Activated T-cell treated with anti-CD3 and anti-CD28 coated beads for 48 hours (primary cell): ENCODE data around the gene PAX5.

Experiments used
- DNase-seq: peaks from one replicate; pipeline ENCODE4 v3.0.0-alpha.2; 2020; ENCODE audit warnings: low read depth

PAX5 gene

DNA sequence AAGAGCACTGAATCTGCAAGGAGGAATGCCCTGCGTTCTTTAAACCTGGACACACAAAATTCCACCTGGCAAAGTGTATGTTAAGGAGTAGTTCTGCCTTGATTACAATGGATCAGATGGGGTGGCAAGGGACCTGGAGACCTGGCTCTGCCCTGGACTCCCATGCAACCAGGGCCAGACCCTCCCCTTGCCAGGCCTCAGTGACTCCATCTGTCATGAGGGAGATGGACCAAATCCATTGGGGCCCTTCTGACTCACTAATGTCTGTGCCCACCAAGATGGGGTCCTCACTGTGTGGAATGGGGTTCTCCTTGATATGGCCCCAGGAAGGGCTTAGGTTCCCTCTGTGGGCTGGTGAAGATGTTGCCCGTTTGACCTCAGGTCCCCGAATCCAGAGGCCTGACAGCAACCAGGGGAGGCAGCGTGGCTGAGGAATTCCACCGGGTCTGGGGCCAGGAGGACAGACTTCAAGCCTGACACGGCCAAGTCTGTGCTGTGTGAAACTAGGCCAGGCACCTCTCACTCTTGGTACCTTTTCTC is 100.3 kb downstream of the PAX5 start:
- DNase-seq = no peak

DNA sequence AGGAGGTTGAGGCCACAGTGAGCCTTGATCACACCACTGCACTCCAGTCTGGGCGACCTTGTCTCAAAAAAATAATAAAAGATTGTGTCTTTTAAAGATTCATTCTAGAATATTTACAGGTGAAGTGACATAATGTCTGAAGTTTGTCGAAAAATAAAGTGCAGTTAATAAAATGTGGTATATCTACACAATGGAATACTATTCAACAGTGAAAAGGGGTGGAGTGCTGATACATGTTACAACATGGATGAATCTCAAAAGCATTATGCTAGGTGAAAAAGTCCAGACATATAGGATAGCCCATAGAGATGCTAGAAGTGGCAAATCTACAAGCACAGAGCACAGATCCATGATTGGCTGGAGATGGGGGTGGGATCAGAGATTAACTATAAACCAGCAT is 101.9 kb downstream of the PAX5 start:
- DNase-seq = no peak

DNA sequence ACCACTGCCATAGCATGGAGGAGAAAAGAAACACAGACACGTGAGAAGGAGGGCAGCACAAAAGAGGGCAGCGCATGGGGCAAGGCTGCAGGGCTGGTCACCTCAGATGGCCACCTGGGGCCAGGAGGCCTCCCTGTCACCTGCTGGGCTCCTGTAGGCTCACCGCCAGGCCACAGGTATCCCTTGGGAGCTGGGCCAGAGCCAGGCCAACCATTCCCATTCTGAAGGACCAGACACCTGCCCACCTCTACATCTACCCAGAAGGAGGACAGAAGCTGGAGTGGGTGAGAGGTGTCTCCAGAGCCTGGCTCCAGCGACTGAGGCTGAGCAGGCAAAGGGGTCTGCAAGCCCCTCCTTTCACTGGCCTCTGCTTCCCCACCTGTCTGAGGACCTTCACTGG is 103.1 kb downstream of the PAX5 start:
- DNase-seq = no peak

DNA sequence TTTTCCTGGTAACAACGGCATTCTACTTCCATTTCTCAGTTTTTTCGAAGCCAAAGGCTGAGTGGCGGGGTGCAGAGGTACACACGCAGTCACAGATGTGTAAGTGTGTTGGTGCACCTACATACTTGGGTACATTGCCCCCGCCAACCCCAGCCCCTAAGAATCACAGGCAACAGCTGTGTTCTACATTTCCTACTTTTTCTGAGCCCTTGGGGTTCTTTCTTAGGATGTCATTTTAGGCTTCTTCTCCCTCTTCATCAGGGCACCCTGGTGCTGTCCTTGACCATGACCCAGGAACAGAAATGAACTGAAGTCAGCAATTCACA is 104.8 kb downstream of the PAX5 start:
- no peak for DNase-seq

DNA sequence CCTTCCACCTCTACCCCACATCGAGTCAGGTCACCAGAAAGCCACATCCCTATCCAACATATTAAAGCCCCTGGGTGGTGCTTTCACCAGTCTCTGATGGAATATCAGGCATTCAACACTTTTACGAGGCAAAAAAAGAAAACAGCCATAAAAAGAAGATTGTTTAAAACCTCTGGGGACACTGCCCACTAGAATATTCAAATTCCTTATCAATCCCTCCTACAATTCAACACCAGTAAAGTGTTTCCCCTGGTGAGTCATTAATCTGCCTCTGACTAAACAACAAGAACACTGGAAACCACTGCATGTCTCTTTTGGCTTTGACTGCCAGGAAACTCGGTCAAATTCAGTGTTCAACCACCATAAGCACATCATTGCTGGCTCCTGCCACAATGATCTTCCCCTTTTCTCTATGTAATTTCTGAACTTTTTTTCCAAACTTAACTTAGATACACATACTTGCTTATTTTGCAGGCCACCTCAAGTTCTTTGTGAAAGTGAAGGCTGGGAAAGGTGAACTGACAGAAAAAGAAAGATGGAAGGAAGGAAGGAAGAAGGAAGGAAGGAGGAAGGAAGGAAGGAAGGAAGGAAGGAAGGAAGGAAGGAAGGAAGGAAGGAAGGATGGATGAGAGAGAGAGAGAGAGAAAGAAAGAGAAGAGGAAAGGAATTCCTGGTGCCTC is 105.3 kb downstream of the PAX5 start:
- DNase-seq = no peak

DNA sequence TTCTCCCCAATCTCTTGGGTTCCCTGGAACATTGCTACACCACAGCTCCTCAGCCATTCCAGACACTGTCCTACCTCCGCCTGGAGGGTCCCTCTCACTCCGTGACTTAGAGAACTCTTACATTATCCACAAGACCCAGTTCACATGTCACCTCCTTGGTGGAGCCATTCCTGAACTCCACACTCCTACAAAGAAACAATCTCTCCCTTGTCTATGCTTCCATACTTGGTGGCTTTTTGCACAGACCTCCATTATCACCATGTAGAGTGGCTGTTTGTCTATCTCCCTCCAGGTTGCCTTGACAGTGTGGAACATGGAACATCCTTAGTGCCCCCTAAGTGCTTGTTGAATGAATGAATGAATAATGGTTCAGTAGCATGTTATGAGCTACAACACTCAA is 105.9 kb downstream of the PAX5 start:
- DNase-seq = no peak

DNA sequence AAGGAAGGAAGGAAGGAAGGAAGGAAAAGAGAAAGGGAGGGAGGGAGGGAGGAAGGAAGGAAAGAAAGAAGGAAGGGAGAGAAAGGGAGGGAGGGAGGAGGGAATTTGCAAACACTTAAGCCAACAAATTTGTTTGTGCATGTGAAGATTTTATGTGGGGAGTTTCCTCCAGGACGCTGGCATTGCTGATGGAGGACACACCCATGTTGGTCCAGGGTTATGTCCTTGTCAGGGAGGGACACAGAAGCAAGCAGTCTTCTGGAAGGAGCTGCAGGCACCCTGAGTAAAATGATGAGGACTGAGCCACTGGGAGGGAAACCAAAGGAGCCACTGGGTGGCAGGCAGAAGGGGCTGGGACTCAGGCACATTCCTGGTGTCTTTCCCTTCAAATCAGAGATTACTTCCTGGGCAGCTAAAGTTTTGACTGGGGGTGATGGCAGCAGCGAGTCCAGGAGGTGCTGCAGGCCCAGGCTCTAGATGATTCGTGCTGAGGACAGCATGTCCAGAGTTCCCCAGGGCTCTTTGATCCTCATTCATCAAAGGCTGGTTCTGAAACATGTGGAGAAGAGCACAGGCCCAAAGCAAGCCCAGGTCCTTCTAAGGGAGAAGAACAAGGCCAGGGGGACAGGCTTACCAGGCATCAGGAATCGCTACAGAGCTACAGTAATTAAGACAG is 109.2 kb downstream of the PAX5 start:
- DNase-seq = no peak

DNA sequence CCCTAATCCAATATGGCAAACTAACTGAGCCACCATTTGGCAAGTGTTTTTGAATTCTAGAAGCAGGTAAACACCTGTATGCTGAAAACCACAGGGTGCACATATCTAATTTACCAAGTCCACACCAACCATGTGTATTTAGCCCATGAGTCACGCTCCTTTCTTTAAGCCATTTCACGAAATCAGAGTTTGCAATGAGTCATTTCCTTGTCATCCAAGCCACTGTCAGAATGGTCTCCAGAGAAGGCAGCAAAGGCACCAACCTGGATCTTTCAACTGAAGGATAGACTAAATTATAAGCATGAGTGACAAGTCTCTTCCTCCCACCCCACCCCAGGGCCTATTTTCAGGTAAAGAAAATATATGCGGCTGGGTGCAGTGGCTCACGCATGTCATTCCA is 110.0 kb downstream of the PAX5 start:
- no peak for DNase-seq

DNA sequence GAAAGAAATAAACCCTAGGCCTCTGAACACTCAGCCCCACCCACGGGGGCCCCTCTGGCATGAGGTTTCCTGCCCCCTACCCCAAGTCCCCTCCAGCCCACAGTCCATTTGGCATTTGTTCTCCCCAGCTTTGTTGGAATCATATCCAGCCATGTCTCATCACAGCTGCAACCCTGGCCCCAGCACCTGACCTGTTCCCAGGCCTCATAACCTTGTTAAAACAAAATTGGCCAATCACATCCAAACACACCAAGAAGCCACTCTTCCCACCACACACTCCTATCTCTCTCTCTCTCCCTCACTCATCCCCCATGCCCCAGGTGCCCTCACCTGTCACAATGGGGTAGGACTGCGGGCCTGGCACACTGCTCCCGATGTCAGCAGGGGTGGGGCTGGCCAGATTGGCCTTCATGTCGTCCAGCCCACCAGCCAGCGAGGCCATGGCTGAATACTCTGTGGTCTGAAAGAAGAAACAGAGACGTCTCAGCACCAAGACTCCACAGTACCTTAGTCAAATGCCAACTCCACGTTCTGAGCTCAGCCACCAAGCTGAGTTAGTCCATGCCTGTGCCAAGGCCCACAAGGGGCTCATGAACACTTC is 110.9 kb downstream of the PAX5 start:
- no peak for DNase-seq

DNA sequence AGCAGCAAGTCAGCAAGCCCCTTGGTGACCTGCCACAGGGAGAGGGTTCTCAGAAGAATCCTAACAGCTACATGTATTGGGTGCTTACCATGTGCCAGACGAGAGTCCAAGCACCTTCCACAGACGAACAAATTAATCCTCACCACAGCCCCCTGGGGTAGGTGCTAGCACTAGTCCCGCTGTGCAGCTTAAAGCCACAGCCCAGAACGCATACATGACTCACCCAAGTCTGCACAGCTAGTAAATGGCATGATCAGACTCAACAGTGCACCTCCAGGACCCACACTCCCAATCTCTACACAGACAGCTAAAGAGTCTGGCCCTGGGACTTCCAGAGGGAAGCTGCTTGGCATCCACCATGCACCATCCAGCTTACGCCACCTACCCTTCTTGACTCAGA is 111.5 kb downstream of the PAX5 start:
- no peak for DNase-seq

DNA sequence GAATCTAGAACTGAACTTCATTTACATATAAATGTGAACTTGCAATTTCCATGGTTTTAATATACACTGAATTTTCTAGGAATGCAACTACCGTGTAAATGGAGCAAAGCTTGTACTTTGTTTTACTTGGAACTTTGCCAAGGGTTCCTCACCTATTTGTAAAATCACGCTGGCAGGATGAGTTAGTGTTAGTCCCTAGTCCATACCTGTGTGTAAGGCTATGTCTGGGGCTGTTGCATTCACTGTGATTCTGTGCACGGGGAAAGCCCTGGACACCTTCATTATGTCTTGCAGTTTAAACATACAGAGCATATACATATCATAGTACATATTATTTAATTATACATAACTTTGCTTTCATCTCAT is 119.9 kb downstream of the PAX5 start:
- DNase-seq = no peak

DNA sequence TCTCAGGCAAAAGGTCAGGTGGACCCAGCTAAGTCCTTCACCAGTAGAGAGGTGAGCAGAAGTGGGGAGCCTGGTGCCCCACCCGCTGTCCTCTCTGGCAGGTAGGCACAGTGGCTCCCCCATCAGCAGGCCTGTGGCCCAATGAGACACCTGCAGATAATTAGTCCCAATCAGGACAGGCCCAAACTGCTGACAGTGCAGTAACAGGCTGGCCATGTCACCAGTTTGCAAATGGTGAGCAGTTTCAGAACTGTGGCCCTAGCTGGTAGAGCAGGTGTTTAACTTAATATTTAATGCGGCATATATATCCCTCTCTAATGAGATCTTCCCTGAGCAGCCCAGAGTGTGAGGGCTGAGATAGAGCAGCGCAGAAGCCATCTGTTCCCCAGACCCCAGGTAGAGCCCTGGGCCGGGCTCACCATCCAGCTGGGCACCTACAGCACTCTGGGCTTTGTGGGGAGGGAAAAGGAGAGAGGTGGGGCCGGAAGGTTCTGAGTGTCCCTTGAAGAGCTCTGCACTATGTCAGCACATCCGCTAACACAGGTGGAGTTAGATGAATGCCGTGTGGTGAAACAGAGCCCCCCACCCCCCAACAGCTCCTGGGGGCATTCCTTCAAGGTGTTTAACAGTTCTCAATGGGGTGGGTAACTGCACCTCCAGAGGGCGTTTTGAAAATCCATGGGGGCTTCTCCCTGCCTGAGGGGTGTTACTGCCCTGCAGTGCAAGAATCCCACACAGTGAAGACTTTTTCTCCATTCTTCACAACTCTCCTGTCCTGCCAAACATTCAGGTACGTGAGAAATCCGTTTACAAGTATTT is 120.5 kb downstream of the PAX5 start:
- DNase-seq = no peak

DNA sequence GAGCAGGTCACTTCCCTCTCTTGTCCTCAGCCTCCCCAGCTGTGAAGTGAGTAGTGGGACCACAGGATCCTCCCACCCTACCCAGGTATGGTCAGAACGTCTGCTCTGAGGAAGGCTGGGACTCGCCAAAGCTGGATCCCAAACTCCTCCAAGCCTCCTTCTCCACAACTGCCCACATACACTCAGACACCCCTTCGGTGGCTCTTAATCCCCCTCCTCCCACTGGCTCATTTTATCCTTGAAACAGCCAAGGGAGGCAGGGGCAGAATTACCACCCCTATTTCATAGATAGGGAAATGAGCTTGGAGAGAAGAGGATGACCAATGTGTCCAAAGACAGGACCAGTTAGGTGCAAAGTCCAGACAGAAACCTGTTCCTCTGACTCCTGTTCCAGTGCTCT is 121.4 kb downstream of the PAX5 start:
- no peak for DNase-seq

DNA sequence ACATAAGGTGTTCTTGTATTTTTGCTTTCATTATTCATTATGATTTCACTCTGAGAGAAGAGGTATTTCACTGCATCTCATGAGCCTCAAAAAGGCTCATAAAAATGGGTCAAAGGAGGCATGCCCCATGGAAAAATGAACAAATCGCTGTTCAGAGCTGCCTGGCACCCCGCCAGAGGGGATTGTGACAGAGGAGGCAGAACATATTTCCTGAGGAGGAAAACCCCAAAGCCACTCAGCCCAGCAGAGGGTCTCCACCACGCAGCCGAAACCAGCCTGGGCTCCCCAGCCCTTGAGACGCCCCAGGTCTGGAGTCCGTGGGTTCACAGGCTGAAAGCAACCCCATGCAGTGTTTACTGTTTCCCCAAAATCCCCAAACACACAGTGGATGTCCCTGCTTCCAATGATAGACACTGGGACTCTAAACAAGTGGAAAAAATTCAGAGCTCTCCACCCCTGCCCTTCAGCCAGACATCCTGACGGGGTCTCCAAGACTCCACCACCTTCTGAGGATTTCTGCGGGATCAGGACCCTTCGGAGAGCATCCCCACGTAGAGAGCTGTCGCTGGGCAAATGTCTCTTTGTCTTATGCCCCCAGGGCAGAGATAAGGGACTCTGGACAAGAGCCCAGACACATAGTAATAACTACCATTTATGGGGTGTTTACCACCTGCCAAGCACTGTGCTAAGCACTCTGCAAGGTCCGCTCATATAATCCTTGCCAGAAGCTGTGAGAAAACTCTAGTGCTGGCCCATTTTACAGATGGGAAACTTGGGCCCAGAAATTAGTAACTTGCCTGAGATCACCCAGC is 122.3 kb downstream of the PAX5 start:
- no peak for DNase-seq

DNA sequence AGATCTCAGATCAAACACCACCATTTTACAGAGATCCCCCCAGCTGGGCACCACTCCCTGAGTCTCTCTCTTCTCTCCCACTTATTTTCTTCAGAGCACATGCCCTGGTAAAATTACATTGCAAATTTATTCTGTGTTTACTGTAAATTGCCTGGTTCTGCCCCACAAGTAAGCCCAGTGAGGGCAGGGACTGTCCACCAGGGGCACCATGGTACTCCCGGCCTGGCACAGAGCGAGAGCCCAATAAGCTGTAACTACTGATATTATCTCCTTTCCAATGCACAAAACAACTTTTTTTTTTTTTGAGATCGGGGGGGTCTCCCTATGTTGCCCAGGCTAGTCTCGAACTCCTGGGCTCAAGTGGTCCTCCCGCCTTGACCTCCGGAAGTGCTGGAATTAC is 123.0 kb downstream of the PAX5 start:
- DNase-seq = no peak

DNA sequence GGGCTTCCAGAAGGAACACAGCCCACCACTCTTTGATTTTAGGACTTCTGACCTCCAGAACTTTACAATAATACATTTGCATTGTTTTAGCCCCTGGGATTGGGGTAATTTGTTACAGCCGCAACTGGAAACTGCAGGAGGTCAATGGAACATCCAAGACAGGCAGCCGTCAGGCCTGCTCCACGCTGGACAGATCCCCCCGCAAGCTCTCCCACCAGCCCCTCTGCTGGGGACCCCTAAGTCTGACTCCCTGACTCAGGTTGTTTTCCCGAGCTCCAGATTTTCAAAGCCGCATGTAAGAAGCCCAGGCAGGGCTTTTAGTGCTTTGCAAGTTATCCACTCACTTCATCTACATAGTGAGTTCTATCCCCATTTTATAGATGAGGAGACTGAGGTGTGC is 127.6 kb downstream of the PAX5 start:
- no peak for DNase-seq

DNA sequence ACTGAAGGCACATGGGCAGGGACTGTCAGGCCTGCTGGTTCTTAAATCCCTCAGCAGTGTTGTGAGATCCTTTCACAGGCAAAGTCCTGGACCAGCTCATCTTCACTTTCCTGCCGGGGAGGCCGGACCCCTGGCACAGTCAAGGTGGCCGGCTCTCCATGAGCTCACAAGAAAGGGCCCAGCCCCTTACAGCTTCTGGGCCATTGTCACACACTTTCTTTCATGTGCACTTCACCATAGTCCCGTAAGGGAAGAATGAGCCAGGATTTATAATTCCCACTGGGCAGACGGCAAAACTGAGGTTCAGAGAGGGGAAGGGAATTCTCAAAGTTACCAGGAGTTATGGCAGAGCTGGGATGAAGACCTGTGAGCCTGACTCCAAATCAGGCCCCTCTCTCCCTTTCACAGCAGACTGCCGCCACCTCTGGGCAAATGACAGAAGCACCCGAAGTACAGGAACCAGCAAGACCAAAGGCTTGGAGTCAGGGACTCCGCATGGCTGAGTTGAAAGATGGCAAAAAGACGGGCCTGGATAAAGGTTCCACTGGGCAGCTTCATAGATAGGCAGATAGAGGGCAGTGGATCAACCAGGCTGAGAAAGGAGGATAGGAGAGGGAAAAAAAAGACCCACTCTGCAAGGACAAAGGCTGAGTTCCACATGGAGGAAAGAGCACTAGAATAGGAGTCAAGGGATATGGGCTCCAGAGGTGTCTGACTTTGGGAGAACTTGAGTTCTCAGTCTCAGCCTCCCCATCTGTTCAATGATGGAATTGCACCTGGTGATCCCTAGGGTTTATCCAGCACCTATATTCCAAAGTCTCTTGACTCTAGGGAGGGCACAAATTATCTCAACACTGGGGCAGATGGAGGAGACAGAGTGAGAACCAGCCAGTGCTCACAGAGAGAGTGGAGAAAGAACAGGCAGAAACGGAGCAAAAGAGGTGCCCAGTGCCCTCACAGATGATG is 128.7 kb downstream of the PAX5 start:
- no peak for DNase-seq

DNA sequence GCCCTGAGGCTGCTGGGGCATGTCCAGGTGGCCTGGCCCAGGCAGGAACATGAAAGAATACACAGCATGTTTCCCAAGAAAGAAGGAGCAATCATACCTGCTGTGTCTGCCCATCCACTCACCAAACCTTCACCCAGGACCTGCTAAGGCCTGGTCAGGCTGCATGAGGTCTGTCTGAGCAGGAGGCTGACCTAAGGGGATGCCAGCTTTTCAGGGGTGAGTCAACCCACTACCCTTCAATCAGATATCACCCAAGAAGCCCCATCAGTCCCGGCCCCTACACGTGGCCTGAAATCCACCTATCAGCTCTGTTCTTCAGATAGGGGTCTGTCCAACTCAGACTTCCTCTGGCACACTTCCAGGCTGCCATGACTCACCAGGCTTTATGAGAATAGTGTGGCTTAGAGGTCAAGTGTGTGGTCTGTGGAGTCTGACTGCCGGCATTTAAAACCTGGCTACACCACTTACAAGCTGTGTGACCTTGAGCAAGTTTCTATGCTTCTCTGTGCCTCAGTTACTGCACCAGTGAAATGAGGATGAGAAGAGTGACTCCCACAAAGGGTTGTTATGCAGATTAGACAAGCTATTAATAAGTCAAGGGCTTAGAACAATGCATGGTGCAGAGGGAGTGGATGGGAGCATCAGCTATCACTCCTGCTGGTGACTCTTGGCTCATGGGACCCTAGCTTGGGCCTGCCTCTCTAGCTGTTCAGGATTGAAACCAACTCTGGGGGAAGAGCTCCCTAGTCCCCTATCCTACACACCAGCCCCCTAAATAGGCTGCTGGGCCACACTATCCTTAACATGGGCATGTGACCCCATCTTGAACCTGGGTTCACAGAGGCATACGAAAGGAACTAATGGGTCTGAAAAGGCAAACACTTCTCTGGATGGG is 130.3 kb downstream of the PAX5 start:
- peak; percentile 65 for DNase-seq

DNA sequence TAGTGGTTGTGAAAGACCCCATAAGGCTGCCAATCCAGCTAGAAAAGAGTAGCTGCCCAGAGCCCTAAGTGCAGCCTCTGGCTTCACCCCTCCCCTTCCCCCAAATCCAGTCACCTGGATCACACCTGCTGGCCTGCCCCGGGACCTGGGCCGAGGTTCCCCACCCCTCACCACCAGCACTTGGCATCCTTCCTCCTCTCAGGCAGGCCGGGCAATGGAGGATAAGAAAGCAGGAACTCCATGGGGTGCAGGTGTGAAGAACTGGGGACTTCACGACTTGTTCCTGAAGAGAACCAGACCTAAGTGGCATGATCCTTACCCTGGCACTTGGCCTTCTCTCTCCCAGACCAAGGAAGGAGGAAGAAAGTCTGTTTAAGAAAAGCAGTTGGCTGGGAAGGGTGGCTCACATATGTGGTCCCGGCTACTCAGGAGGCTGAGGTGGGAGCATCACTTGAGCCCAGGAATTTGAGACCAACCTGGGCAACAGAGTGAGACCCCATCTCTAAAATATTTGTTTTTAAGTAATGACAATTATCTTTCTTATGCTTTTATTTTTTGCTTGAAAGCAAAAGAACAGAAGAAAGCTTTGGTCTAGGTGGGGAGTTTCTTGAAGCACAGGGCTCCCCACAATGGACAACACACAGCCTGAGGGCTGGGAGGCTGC is 131.1 kb downstream of the PAX5 start:
- DNase-seq = no peak
